GM18951 (cell line): ENCODE measurements around the gene PODNL1.

ENCODE experiments used
- POLR2A ChIP-seq: IDR thresholded peaks from 4 replicates; pipeline ENCODE4 v1.6.1; 2011; ENCODE audit warnings: mild to moderate bottlenecking; ENCODE audit not compliant: insufficient read length, insufficient read depth; ENCODE audit errors: extremely low read depth
- in situ Hi-C: fragments of 300-500 bp; cut with MboI; formaldehyde crosslinking; loops from one replicate; pipeline ENCODE4 v1.12.0; 2022; ENCODE audit warnings: low sequenced_read_pairs, mixed read lengths, inconsistent platforms; ENCODE audit not compliant: unreplicated experiment

Gene PODNL1

GRCh38 chr19:13957051-13957450 is 18.8 kb upstream of the PODNL1 start:
- in situ Hi-C loops, result no loop called here
- no peak for TF ChIP-seq POLR2A

DNA sequence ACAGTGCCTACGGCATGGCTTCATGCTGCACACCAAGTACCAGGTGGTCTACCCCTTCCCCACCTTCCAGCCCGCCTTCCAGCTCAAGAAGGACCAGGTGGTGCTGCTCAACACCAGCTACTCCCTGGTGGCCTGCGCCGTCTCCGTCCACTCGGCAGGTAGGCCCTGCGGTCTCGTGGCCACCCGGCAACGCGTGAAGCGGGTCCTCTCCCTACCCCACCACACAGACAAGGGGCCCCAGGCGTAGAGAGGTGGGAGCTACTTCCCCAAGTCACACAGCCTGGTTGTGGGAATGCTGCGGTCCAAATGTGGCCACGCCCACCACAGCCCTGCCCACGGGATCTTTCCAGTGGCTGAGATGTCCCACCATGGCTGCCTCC is 18.1 kb upstream of the PODNL1 start:
- in situ Hi-C loops, result no loop called here
- no peak for TF ChIP-seq POLR2A

GRCh38 chr19:13955662-13956364 is 17.6 kb upstream of the PODNL1 start:
- in situ Hi-C loops, result no loop called here
- no peak for TF ChIP-seq POLR2A

- TF ChIP-seq POLR2A, result no peak
- in situ Hi-C loops, result no loop called here
Observed at GRCh38 chr19:13954185-13954584, 16.0 kb upstream of the PODNL1 start.

DNA sequence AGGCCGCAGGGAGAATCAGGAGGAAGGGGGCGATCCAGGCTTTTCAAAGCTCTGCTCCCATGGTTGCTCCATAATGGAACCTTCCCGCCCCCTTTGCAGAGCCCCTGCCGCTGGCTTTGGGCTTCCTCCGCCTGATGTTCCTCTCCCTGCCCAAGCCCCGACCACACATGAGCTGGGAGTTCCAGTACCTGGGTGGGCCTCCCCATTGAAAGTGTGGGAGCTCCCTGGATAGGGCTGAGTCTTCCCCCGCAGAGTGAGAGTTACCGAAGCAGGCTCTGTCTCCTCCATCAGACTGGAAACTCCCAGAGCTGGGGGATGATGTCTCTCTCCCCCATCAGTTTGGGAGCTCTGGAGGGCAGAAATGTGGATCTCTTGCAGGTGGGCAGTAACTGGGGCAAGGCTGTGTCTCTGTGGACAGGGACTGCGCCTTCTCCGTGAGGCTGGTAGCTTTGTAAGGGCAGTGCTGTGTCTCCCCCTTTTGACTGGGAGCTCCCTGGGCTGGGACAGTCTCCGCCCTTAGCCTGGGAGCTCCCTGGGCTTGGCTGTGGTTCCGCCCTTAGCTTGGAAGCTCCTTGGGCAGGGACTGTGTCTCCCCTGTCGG is 14.8 kb upstream of the PODNL1 start:
- in situ Hi-C loops, result no loop called here
- TF ChIP-seq POLR2A, result no peak

GRCh38 chr19:13952154-13952930 is 14.1 kb upstream of the PODNL1 start, which contains the start of gene DCAF15:
DCAF15 (plus strand) TSS chr19:13952509; CDS start chr19:13952513, 4 bp downstream.
- peak; percentile 81 for TF ChIP-seq POLR2A
- in situ Hi-C loops, result no loop called here

DNA sequence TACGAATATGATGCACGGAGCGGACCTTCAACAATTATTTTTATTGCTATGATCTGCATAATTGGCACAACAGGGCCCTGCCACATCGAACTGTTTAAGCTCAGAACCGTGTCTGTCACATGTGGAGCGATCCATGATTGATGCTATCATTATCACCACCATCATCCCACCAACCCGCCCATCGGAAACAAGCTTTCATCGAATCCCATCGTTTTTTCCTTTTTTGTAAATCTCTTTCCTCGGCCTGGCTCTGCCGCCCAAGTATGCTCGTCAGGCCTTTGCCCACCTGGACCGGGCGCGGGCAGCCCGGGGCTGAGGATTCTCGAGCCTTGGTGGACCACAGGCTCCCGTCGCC is 13.6 kb upstream of the PODNL1 start:
- in situ Hi-C loops, result no loop called here
- no peak for TF ChIP-seq POLR2A

DNA sequence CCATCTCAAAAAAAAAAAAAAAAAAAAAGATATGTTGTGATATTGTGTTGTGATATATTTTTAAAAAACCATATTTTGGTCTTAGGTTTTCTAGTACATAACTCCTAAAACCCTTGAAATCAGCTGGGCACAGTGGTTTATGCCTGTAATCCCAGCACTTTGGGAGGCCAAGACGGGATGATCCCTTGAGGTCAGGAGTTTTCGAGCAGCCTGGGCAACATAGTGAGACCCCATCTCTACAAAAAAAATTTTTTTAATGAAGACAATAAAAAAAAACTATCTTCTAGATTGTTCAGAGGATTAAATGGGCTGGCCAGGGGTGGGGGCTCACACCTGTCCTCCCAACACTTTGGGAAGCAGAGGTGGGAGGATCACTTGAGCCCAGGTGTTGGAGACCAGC is 12.8 kb upstream of the PODNL1 start:
- TF ChIP-seq POLR2A, result no peak

GRCh38 chr19:13946414-13946813 is 8.2 kb upstream of the PODNL1 start:
- TF ChIP-seq POLR2A, result no peak
- in situ Hi-C loops, result no loop called here

More for the DNA sequence above, 12.8 kb upstream of the PODNL1 start:
- in situ Hi-C loops, result no loop called here

DNA sequence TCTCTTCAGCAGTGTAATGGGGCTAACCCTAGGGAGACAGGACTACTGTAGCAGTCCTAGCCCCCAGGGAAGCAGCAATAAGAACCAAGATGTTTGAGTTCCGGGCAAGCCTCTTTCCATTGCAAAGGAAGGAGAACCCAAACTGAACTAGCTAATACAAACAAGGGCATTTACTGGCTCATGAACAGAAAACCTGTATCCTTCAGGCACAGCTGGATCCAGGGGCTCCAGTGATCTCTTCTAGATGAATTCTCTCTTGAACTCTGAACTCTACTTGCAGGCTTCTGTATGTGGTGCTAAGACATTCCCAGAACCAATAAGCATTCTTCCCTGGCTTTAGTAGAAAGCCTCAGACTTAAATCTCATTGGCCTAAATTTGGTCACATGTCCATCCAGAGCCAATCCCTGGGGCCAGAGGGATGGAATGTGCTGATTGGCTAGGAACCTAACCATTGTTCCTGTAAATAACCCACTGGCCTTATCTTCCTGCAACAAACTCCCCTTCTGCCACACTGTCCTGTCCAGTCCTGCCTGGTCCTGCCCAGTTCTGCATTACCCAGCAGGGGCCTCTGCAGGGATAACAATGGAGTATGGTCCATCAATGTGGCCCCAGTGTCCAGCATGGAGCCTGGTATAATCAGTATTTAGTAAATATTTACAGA is 3.9 kb upstream of the PODNL1 start:
- no peak for TF ChIP-seq POLR2A
- in situ Hi-C loops, result no loop called here

DNA sequence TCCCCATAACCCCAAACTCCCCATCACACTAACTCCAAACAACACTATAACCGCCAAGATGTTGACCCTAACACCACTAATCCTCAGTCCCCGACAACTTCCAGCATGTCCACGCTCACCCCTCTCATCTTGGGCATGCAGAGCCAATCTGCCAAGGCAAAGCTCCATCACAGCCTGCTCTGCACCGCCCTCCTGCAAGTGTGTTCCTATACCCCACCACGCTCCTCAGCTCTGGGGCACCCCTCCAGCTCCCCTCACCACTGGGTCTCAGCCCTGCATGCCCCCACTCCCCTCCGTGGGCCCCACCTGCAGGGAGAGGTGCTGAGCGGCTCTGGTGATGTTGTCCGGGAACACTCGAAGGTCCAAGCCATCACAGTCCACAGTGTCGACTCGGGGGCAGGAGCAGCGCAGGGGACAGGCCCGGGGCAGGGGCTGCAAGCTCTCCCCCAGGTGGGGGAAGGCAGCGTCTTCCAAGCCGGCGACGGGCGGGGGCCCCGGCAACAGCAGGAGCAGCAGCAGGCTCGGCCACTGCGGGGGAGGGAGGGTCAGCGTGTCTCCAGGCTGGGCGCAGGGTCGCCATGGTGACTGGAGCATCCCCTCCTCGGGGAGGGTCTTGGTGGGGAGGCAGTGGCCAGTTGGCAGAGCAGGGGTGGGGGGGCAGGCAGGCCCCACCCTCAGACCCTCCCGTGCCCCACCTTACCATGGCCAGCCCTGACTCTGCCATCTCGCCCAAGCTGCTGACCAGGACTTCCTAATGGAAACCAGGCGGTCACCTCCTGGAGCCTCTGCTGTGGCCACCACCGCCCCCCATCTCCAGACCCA is 527 bp downstream of the PODNL1 start:
- no peak for TF ChIP-seq POLR2A
- in situ Hi-C loops, result no loop called here

DNA sequence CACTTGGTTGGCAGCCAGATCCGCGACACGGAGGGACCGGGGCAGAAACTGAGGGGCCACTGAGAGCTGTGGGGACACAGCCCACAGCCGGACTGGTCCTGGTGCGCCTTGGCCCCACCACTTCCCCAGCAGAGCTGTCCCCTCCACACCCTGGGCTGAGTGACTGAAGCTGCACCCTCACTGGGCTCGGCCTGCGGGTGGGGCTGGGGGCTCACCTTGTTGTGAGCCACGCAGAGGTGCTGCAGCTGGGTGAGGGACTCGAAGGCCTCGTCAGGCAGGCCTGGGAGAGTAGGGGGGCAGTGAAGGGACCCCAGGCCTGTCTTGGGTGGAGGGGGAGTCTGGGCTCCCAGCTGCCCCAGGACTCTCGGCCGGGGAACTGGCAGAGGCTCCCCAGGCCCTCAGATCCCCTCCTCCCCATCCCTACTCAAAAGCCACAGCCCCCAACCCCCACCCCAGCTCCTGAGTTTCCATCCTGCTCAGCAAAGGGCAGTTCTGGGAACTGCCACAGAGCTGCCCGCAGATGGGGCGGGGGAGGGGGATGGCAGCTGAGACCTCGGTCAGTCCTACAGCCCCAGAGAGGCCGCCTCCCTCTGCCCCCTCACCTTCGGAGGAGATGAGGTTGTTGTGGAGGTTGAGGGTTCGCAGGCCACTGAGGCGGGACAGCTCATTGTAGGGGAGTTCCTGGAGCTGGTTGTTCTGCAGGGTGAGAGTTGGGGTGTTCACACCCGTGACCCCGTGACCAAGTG is 2.3 kb downstream of the PODNL1 start:
- in situ Hi-C loops, result no loop called here
- no peak for TF ChIP-seq POLR2A
